HCEC 1CT (cell line): ENCODE results near the gene KLHL35.
A peak's percentile ranks its signal among the peaks of the same experiment; 100 is the strongest.
"Not testable (repeated sequence)": the region's sequence is repeated elsewhere in the genome, so short reads cannot be mapped to it uniquely, and the experiment has no call there.

Experiments
- DNase-seq: peaks from one replicate; pipeline ENCODE4 v3.0.0-alpha.2; 2017

Gene KLHL35

DNA sequence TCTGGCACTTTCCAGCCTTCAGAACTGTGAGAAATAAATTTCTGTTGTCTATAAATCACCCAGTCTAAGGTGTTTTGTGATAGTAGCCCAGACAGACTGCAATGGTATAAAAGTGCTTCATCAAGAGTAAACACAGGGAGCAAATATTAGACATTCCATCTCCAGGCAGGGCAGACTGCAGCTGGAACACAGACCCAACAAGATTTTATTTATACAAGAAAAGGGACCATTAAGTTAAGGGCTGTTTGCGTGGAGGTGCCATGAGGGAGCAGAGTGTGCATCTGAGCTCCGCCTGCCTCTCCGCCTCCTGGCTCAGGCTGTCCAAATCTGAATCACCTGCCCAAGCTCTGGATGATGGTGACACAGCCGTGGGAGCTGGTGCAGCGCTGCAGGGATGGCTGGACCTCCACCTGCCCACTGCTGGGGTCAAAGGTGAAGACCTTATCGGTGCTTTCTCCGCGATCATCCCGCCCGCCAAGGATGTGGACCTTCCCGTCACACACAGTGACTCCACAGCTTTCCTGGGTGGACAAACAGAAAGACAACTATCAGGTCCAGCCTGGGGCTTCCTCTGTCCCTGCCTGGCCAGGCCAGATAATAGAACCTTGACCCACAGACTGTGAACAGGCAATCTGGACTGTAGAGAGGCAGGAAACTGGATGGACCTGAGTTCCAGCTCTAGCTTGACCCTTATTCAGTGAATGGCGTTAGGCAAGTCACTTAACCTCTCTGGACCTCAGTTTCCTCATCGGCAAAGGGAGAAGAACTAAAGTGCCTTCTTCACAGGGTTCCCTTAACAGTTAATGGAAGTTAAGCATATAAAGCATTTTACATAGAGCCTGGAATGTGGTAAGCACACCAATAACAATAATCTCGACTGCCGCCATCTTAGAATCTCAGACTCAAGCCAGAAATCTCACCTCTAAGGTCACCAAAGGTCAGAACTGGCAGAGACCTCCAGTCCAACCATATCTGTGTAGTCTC is 10.5 kb downstream of the KLHL35 start:
- no peak for DNase-seq

DNA sequence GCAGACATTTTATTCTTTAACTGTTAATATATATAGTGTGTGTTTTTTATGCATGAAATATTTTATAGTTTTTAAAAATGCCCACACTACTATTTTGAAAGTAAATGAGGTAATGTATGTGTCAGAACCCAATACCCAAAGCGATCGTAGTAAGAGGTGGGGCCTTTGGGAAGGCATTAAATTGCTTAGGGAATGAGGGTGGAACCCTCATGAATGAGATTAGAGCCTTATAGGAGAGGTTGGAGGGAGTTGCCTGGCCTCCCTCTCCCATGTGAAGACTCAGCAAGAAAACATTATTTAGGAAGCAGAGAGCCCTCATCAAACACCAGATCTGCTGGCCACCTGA is 11.1 kb downstream of the KLHL35 start:
- no peak for DNase-seq

DNA sequence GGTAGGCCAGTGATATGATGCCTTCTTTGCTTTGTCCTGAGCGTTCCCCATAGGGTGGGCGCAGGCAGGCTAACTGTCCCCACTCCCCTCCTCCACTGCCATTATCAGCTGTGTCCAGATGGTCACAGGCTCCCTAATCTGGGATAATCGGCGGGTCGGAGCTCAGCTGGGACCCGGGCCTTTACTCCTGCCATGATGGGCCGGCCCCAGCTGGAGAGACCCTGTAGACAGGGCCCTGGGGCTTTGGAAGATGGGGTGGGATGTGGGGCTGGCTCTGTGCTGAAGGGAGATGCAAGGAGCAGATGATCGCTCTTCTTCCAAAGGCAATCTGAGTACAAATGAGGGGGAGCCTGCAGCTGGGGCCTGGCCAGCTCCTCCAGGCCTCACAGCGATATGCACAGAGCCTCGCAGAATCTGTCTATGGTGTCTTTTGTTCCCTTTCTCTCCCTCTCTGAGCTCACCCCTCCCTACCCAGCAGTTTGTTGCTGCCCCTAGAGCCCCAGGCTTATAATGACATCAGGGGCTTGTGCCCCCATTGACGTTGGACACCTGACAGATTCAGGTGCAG is 11.9 kb downstream of the KLHL35 start:
- DNase-seq, result no peak

DNA sequence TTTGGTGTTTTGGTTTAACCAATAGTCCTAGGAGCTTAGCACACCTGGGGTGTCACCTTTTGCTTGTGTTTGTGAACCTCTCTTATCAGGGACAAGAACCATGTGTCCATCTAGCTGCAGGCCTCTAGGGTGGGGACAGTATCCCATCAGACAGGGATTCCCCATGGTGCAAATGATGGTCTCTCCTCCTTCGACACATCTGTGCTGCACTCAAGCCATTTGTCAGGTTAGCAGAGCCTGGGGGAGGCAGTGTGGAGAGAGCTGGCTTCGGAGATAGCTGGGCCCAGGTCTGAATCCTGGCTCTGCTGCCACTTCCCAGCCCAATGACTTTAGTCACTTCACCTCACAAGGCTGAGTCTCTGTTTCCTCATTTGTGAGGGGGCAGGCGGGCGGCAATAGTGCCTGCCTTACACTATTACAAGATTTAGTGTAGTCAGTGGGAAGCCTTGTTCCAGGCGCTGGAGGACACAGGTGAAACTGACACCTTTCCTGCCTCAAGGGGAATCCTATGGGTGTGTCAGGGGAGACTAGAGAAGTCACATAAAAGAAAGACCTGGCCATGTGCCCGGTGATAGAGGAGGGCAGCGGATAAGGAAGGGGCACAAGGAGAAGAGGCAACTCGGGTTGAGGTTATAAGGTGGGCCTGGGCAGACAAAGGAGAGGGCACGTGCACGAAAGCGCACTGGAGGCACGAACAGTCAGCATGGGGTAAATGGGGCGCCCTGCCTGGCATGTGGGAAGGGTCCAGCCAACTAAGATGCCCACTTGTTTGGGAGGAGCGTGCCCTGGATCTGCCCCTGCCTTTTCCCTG is 12.6 kb downstream of the KLHL35 start:
- no peak for DNase-seq

DNA sequence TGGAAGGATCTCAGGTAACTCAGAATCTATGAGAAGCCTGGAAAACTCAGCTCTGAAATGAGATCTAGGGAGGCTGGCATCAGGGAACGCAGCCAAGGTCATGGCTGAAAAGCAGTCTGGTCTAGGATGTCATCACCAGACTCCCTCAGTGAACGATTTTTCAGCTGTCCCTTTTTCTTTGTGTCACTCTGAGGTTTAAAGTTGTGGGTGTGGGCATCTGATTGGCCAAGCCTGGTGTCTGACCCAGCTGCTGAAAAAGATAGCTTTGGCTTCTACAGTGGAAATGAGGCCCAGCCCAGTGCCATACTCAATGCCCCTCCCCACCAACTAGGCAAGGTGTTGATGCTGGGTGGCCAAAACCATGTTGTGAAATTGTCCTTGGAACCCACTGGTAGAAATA is 19.1 kb downstream of the KLHL35 start:
- no peak for DNase-seq

DNA sequence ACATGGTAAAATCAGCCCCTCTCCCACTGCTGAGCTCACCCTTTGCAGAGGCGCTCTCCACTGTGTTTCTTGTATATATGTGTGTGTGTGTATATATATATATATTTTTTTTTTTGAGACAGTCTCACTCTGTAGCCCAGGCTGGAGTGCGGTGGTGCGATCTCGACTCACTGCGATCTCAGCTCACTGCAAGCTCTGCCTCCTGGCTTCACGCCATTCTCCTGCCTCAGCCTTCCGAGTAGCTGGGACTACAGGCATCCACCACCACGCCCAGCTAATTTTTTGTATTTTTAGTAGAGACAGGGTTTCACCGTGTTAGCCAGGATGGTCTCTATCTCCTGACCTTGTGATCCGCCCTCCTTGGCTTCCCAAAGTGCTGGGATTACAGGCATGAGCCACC is 19.9 kb downstream of the KLHL35 start:
- DNase-seq, result not testable (repeated sequence)

DNA sequence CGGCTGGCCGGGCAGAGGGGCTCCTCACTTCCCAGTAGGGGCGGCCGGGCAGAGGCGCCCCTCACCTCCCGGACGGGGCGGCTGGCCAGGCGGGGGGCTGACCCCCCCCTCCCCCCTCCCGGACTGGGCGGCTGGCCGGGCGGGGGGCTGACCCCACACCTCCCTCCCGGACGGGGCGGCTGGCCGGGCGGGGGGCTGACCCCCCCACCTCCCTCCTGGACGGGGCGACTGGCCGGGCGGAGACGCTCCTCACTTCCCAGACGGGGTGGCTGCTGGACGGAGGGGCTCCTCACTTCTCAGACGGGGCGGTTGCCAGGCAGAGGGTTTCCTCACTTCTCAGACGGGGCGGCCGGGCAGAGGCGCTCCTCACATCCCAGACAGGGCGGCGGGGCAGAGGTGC is 23.0 kb downstream of the KLHL35 start:
- DNase-seq, result not testable (repeated sequence)

DNA sequence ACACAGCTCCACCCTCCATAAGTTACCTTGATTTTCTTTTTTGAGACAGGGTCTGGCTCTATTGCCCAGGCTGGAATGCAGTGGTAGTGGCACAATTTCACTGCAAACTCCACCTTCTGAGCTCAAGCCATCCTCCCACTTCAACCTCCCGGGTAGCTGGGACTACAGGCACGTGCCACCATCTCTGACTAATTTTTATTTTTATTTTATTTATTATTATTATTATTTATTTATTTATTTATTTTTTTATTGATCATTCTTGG is 24.1 kb downstream of the KLHL35 start:
- no peak for DNase-seq

DNA sequence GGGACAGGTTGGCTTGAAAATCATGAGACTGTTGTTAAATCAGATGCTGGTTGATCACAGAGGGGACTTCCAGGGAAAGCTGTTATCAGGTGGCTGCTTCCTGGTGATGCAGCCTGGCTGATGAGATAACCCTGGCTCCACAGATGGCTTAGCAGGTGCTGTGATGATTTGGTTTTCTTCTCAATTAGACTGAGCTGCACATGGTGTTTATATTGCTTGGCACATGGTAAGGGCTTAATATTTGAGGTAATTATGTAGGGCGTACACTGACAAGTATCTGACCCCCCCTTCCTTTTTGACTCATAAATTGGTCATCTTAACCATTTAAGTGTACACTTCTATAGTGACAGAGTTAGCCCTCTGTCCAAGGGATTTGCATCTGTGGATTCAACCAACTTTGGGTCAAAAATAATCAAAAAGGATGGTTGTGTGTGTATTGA is 26.6 kb downstream of the KLHL35 start:
- DNase-seq, result peak; percentile 58

DNA sequence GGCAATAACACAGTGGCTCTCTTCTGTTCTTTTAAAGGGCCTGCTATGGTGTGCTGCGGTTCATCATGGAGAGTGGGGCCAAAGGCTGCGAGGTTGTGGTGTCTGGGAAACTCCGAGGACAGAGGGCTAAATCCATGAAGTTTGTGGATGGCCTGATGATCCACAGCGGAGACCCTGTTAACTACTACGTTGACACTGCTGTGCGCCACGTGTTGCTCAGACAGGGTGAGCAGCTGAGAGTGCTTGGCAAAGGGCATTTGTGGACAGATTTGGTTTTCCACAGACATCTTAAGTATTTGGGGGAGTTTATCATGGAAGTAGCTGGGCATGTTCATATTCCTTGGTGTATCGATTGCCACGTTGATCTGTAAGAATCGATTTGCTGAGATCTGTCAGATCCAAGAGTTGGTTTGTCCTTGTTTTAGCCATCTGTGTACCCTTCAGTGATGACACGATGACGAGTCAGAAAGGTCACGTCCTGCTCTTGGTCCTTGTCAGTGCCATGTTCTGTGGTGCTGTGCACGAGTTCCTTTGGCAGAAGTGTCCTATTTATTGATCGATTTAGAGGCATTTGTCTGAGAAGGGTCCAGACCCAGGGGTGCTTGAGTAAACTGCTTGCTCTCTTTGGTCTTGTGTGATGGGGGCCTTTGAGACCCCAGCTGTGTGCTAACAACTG is 28.9 kb downstream of the KLHL35 start:
- no peak for DNase-seq

DNA sequence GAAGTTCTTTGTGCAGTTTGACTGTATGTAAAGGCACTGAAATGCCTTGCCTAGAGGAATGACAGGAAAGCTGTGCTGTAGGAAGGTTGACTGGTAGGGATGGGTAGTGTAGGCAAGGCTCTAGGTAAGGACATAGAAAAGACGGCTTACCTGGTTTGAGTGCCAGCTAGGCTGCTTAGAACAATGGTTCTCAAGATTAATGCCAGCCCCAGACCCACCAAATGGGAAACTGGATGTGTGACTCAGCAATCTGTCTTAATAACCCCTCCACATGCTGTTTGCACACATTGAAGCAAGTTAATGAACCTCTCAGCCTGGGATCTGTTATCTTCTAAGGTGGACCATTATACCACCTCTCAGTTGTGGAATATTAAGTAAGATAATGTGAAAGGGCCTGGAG is 30.0 kb downstream of the KLHL35 start:
- DNase-seq, result no peak

DNA sequence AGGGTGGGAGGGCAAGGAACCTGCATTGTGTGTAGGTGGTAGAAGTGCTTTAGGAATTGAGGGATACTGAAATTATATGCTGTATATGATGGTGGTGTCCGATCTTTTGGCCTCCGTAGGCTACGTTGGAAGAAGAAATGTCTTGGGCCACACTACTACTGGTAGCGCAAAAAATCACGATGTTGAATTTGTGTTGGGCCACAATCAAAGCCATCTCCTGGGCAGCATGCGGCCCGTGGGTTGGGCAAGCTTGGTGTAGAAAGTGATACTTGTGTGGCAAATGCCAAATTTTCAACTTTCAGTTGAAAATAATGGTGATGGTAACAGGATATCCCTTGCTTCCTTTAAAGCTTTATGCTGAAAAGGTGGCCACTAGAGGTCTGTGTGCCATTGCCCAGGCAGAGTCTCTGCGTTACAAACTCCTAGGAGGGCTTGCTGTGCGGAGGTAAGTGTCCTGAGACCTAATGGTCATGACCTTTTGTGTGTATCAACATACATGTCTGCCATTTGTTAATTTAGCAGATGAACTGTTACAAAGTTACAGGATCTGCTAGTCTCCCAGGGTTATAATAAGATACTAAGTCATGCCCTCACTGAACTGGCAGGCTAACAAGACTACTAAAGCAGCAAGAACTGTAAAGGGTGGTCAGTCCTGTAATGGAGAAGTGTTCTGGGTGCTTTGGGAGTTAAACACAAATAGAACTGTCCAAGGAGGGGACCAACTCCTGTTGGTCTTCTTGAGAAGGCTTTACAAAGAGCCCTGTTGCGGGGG is 30.8 kb downstream of the KLHL35 start:
- no peak for DNase-seq

DNA sequence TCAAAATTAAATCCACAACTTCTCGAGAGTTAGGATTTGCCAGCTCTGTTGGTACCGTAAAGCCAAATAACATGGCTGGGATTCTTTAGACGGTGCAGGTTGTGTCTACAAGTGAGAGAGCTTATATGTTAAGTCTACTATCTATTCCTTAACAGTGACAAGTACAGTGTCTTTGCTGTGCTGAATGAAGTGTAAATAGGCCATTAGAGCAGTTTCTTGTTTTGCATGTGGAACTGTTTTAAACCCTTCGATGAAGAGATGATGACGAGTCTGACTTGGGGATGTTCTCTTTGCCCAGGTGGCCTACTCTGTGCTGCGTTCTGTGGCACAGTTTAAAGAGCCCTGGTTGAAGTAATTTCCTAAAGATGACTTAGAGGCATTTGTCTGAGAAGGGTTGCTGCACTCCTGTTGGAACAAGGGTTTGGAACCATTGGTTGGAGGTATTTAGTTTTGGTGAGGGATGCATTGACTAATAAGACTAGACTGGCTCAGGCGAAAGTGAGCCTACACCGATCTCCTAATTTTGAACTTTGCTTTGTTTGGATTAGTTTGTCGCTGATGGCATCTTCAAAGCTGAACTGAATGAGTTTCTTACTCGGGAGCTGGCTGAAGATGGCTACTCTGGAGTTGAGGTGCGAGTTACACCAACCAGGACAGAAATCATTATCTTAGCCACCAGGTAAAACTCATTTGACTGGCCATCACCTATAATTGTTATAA is 32.7 kb downstream of the KLHL35 start:
- peak; percentile 32 for DNase-seq

DNA sequence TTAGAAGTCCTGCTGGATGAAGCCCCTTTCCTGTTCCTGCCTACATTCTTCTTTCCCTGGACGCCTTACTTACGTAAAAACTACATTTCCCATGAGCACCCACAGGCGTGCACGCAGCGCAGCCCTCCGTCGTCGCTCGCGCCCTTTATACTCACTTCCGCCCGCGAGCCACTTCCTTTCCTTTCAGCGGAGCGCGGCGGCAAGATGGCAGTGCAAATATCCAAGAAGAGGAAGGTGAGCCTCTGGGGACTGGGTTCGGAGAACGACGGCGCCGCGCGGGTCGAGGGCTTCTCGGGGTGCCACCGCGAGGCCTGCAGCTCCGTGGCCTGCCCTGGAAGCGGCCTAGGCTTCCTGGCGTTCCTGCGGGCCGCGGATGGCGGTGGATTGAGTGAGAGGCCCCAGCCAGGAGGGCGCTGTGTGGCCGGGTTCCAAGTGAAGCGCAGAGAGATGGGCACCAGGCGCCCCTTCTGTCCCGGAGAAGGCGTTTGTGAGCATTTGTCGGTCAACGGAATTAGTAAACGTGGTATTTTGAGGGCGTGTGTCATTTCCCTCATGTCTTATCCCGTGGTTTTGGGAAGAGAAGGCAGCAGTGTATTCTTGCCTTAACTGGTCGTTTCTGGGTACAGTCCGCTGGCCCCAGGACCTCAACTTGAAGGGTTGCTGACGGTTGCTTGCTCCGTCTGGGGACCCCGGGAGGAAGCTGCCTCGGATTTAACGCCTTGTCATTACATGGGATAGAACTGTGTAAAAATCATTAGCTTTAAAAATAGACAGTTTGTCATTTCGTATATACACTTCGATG is 33.5 kb downstream of the KLHL35 start, which contains the start of gene RPS3:
Gene RPS3 (plus strand): TSS at position 175 of the 802 bp plus-strand sequence. CDS start 30 bp downstream, at position 205.
- peak; percentile 91 for DNase-seq

DNA sequence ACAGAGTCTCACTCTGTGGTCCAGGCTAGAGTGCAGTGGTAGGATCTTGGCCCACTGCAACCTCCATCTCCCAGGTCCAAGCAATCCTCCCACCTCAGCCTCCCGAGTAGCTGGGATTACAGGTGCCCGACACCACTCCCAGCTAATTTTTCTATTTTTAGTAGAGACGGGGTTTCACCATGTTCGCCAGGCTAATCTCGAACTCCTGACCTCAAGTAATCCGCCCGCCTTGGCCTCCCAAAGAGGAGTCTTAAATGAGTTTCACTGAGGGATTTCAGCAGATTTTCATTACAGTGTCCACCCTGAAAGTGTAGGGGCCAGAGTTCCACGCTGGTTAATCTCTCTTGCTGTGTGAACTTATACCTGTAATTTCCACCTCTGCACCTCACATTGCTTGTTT is 34.1 kb downstream of the KLHL35 start:
- DNase-seq, result no peak

DNA sequence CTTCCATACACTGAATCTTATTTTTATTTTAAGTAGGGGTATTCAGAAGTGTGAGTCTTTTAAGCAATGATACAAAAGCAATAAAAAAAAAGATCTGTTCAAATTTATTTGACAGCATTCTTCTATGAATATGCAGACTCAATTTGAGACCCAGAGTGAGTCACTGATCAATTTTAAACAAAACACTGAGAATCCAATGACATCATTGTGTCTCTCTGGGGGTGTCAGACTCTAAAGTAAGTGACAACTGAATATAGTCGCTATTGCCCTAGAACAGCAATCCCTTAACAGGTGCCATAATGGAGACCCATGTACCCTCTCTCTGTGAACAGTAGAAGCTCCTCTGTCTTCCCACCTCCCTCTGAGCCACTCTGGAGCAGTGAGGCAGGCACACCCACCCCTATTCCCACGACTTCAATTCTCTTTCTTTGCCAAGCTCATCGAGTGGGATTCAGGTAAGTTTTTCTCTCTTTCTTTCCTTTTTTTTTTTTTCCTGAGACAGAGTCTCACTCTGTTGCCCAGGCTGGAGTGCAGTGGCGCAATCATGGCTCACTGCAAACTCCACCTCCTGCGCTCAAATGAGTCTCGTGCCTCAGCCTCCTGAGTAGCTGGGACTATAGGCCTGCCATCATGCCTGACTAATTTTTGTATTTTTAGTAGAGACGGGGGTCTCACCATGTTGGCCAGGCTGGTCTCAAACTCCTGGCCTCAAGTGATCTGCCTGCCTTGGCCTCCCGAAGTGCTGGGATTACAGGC is 38.7 kb downstream of the KLHL35 start:
- no peak for DNase-seq

DNA sequence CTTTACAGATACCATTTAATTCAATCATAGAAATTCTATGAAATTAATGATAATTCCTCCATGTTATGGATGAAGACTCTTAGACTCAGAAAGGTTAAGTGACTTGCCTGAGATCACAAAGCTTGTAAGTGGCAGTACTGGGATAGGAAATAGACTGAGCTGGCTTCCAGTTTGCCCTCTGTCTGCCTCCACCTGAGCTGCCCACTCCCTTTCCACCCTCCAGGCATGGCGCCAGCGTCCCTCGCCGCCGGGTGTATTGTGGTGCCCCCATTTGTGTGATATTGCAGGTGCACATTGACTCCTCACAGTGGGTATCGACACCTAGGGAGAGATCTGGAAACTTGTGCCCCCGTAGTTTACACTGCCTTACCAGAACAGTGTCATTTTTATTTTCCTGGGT is 43.1 kb downstream of the KLHL35 start:
- no peak for DNase-seq

DNA sequence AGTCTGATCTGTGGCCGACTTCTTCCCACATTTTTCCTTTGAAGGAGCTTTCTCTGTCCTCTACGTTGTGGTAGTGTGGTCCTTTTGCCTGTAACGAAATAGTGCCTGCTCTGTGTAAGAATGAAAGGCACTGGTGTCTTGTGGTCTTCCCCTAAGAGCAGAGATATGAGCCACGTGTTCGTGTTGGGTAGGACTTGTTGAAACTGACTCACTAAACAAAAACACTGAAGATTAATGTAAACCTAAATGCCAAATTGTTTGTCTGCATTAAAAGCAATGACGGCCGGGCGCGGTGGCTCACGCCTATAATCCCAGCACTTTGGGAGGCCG is 43.8 kb downstream of the KLHL35 start:
- DNase-seq, result peak; percentile 54

DNA sequence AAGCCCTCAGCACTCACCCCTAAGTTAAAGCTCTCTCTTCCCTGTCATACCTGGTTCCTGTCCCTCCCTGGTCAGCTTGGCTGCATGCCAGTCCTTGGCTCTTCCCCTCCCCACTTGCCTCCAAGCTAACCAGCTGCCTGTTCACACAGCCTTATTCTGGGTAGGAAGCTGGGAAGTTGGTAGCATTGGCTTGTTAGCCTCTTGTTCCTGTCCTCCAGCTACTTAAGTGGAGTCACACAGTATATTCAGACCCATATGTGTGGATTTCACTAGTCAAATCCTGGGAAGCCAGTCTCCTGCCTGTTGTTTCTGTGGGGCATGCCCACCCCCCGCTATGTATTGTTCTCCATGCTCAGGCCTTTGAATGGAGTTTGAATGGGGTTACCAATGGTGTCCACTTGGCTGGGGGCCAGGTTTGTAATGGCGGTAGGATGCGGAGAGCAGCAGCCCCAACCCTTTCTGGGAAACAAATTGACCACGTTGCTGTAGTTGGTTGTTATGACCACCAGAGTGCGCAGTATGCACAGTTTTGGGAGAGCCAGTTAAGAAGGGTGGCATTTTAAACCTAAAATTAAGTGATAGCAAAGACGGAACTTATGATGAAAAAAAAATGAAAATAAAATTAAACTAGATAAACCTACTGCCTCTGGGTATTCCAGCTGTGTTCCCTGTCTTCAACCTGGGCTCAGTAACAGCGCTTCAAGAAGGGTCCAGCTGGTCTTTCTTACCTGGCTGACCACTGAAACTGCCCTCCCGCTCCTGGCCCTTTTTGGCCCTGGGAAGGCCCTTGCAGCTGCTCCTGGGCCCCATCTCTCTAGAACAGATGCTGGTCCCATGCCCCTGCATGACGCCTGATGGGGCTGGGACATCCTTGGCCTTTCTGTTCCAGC is 44.4 kb downstream of the KLHL35 start:
- DNase-seq, result peak; percentile 72
